B cell (primary cell): ENCODE measurements around the gene MCF2L. TPM values are rescaled to one million over a fixed set of nuclear protein-coding genes. Genes with fewer than 3 reads are reported as not detected.

Source experiments
- ATAC-seq: fragments of 200-7000 bp; cut with Tn5 transposase; one replicate; pipeline ENCODE4 v1.10.0; 2021; ENCODE audit warnings: low read depth, mild to moderate bottlenecking, moderate number of reproducible peaks, moderate library complexity
- CTCF ChIA-PET: fragments of 350-600 bp; sonication (Branson Sonifier 250); formaldehyde crosslinking; loops from one replicate; lab custom pipeline; 2021; ENCODE audit warnings: antibody characterized with exemption, inconsistent platforms; lab: Charles Lee
- POLR2A ChIA-PET: fragments of 350-600 bp; sonication (Branson Sonifier 250); formaldehyde crosslinking; loops from one replicate; lab custom pipeline; 2021; ENCODE audit warnings: antibody characterized with exemption; lab: Charles Lee
- DNase-seq: peaks from one replicate; pipeline ENCODE4 v3.0.0; 2013
- H2AFZ ChIP-seq: 2 replicates; pipeline ENCODE4 v1.6.1; 2012; ENCODE audit warnings: mild to moderate bottlenecking, low read depth, low read length; ENCODE audit not compliant: insufficient read depth, poor library complexity, severe bottlenecking
- H3K27ac ChIP-seq, 2 donors: 1 replicate in 1 of 2; 2 replicates in 1 of 2; pipeline ENCODE4 v1.5.1; 2012 to 2013; ENCODE audit warnings: low read length in 2 of 2, mild to moderate bottlenecking in 2 of 2, moderate library complexity in 1 of 2
- H3K27me3 ChIP-seq, 4 experiments: fragments of 200-600 bp in 1 of 4; sonication (generic) in 1 of 4; replicated peaks in 1 of 4; 1 replicate in 2 of 4; 2 replicates in 2 of 4; pipeline versions ENCODE4 v1.6.1 to v1.7.0; 2013 to 2016; ENCODE audit warnings: low read length in 3 of 4, mild to moderate bottlenecking in 2 of 4, mixed read lengths in 1 of 4, moderate library complexity in 1 of 4; ENCODE audit not compliant: insufficient read depth in 4 of 4, control insufficient read depth in 3 of 4; ENCODE audit errors: control extremely low read depth in 1 of 4
- H3K36me3 ChIP-seq, 2 experiments: replicated peaks in 1 of 2; 1 replicate in 1 of 2; 2 replicates in 1 of 2; pipeline versions ENCODE4 v1.6.1 to v1.7.1; 2013; ENCODE audit warnings: low read length in 1 of 2; ENCODE audit not compliant: insufficient read depth in 2 of 2, control insufficient read depth in 1 of 2; ENCODE audit errors: control extremely low read depth in 1 of 2, extremely low read depth in 1 of 2
- H3K4me1 ChIP-seq, 2 donors: fragments of 200-600 bp in 1 of 2; sonication (generic) in 1 of 2; 1 replicate in 1 of 2; 2 replicates in 1 of 2; pipeline versions ENCODE4 v1.5.1 to v1.6.1; 2013 to 2017; ENCODE audit warnings: low read length in 2 of 2; ENCODE audit not compliant: control insufficient read depth in 2 of 2, insufficient read depth in 2 of 2
- H3K4me2 ChIP-seq: replicated peaks from 2 replicates; pipeline ENCODE3; 2012; ENCODE audit warnings: mild to moderate bottlenecking, low read depth, low read length; ENCODE audit not compliant: poor library complexity, severe bottlenecking
- H3K4me3 ChIP-seq, 5 experiments: fragments of 200-600 bp in 1 of 5; sonication (generic) in 1 of 5; 1 replicate in 3 of 5; 2 replicates in 2 of 5; pipeline versions ENCODE4 v1.5.1 to v1.7.0; 2011 to 2016; ENCODE audit warnings: low read length in 4 of 5, mild to moderate bottlenecking in 4 of 5, low read depth in 2 of 5, control low read depth in 1 of 5, moderate library complexity in 1 of 5; ENCODE audit not compliant: insufficient read depth in 1 of 5; ENCODE audit errors: control extremely low read depth in 1 of 5, extremely low read depth in 1 of 5
- H3K79me2 ChIP-seq: fragments of 200-600 bp; sonication (generic); one replicate; pipeline ENCODE4 v1.6.0; 2016; ENCODE audit warnings: low read length; ENCODE audit not compliant: control insufficient read depth, insufficient read depth
- H3K9ac ChIP-seq: fragments of 200-600 bp; sonication (generic); 2 replicates; pipeline ENCODE4 v1.6.1; 2017; ENCODE audit warnings: mild to moderate bottlenecking, low read length, moderate library complexity
- H3K9me3 ChIP-seq, 3 donors: one replicate each; pipeline versions ENCODE4 v1.6.1 to v1.7.1; 2013; ENCODE audit warnings: low read length in 2 of 3; ENCODE audit not compliant: control insufficient read depth in 2 of 3, insufficient read depth in 1 of 3; ENCODE audit errors: control extremely low read depth in 1 of 3
- H4K20me1 ChIP-seq: 2 replicates; pipeline ENCODE4 v1.6.0; 2012; ENCODE audit warnings: mild to moderate bottlenecking, low read length; ENCODE audit not compliant: insufficient read depth, control insufficient read depth, poor library complexity, severe bottlenecking
- H3K27ac Mint-ChIP-seq: one replicate; pipeline ENCODE4 v1.8.0; 2021; ENCODE audit warnings: mixed read lengths
- H3K27me3 Mint-ChIP-seq: one replicate; pipeline ENCODE4 v1.8.0; 2021; ENCODE audit warnings: mixed read lengths
- H3K4me1 Mint-ChIP-seq: one replicate; pipeline ENCODE4 v1.8.0; 2021; ENCODE audit warnings: mixed read lengths
- H3K4me3 Mint-ChIP-seq: one replicate; pipeline ENCODE4 v1.8.0; 2021; ENCODE audit warnings: mixed read lengths
- H3K9me3 Mint-ChIP-seq: one replicate; pipeline ENCODE4 v1.8.0; 2022; ENCODE audit warnings: mixed read lengths; ENCODE audit not compliant: insufficient read depth
- CTCF ChIP-seq: fragments of 200-600 bp; IDR thresholded peaks from one replicate; pipeline ENCODE4 v1.8.0; 2022; ENCODE audit warnings: antibody characterized with exemption, mild to moderate bottlenecking
- EZH2 ChIP-seq: IDR thresholded peaks from 2 replicates; pipeline ENCODE4 v1.6.1; 2012; ENCODE audit warnings: borderline replicate concordance, low read depth, mild to moderate bottlenecking, moderate library complexity, low read length; ENCODE audit not compliant: insufficient read depth, poor library complexity, severe bottlenecking
- WGBS: methylation state at CpG from one replicate; pipeline ENCODE4 v1.1.5; 2013; ENCODE audit warnings: missing lambda C conversion rate; ENCODE audit not compliant: insufficient coverage; 5-methylcytosine and 5-hydroxymethylcytosine counted together
- intact Hi-C: fragments of 100-400 bp; cut with micrococcal nuclease; formaldehyde crosslinking; loops from one replicate; pipeline ENCODE4 v1.10.0; 2022
- polyA plus RNA-seq: library from polyadenylated mRNA; depleted of rRNA; stranded (reverse); fragments of >200 nt; gene quantifications from 2 replicates; pipeline ENCODE4 v1.2.3, GENCODE V29; 2012
- total RNA-seq, 2 donors: library from RNA; stranded (reverse); fragments of 120-200 nt in 1 of 2; gene quantifications; 1 replicate in 1 of 2; 2 replicates in 1 of 2; pipeline versions ENCODE4 v1.2.3 to v1.2.4, GENCODE V29; 2013 to 2022

MCF2L gene
- total and polyA plus RNA-seq, 2 donors (not counting 1 experiment from before 2014, with no cell fraction given) = 3.7 to 8.2 TPM

DNA sequence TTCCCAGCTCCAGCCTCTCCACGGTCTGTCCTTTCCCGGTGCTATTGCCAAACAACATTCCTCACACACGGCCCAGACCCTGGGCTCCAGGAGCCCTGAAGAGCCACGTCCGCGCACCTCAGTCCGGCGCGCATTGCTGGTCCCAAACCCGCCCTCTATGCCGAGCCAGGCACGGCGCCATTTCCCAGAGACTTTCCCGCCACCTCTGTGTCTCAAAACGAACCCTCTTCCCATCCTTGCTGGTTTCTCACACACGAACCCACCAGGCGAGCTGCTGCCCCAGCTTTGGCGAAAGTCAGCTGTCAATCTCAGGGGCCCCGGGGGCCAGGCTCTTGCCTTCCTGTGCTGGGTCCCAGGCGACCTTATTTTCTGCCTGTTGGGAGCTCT lies 108.5 kb downstream of the MCF2L start:
- Histone ChIP-seq H3K4me1 (no peaks in the 10 kb centered on the region), H2AFZ (no peak overlapping the region), H3K36me3 (no peaks in the 10 kb centered on the region), H3K4me3 (no peak overlapping the region), H3K79me2 (no peaks in the 10 kb centered on the region), H4K20me1 (no peaks in the 10 kb centered on the region), H3K4me2 (no peak overlapping the region), H3K9ac (no peak overlapping the region), H3K27me3 (no peaks in the 10 kb centered on the region), H3K9me3 (peaks cover 0 to 6% (median 0%) of the 10 kb centered on the region in 3 donors), H3K27ac (no peak overlapping the region)
- Mint-ChIP-seq H3K27ac (no peak overlapping the region), H3K4me1 (no peaks in the 10 kb centered on the region), H3K4me3 (no peak overlapping the region), H3K27me3 (no peaks in the 10 kb centered on the region), H3K9me3 (no peaks in the 10 kb centered on the region)
- intact Hi-C loops = no loop called here
- CTCF ChIA-PET = no interaction called here
- ATAC-seq (no peak), DNase-seq (no peak)
- 90% methylated on average over 20 of the region's 20 CpGs for WGBS
- TF ChIP-seq CTCF (no peak), EZH2 (no peak)
- POLR2A ChIA-PET = no interaction called here

GRCh38 chr13:113077953-113078901 lies 109.2 kb downstream of the MCF2L start:
- Histone ChIP-seq H3K9ac (no peak overlapping the region), H3K4me3 (no peak overlapping the region), H3K36me3 (no peaks in the 10 kb centered on the region), H3K27me3 (no peaks in the 10 kb centered on the region), H4K20me1 (no peaks in the 10 kb centered on the region), H2AFZ (no peak overlapping the region), H3K27ac (no peak overlapping the region), H3K9me3 (peaks cover 0 to 8% (median 0%) of the 10 kb centered on the region in 3 donors), H3K79me2 (no peaks in the 10 kb centered on the region), H3K4me2 (no peak overlapping the region), H3K4me1 (no peaks in the 10 kb centered on the region)
- DNase-seq = no peak
- WGBS = 94% methylated on average over 41 of the region's 42 CpGs
- TF ChIP-seq CTCF = no peak
- TF ChIP-seq EZH2 = no peak
- no peak for ATAC-seq
- H3K4me3 Mint-ChIP-seq = no peak overlapping the region
- H3K27me3 Mint-ChIP-seq = no peaks in the 10 kb centered on the region
- ChIA-PET POLR2A (no interaction called here), CTCF (no interaction called here)
- H3K4me1 Mint-ChIP-seq = no peaks in the 10 kb centered on the region
- intact Hi-C loops = no loop called here
- H3K9me3 Mint-ChIP-seq = no peaks in the 10 kb centered on the region
- no peak overlapping the region for H3K27ac Mint-ChIP-seq
